ENCODE data around the gene DROSHA. TPM values are rescaled to one million over a fixed set of nuclear protein-coding genes. Genes with fewer than 3 reads are reported as not detected.
"Not testable (repeated sequence)": the region's sequence is repeated elsewhere in the genome, so short reads cannot be mapped to it uniquely, and the experiment has no call there.

The DROSHA gene
- total RNA-seq, 1 experiment from 2014 or later = 57.7 TPM

- ChIA-PET CTCF (interaction anchor here (2.8 kb wide), 1 partner anchor 234 kb away, joined by 8 read pairs; no protein-coding TSS in a partner anchor), POLR2A (interaction anchor here (0.6 kb wide), 1 partner anchor 339 kb away, joined by 3 read pairs; no protein-coding TSS in a partner anchor)
- no peaks in the 10 kb centered on the region for H3K36me3 Mint-ChIP-seq (ENCODE audit: insufficient read depth, unreplicated experiment)
- TF ChIP-seq CTCF (IDR thresholded peaks at IDR 0.05; ENCODE audit: unreplicated experiment) = no peak
- no peak for DNase-seq (ENCODE audit: unreplicated experiment)
- H3K27ac Mint-ChIP-seq (ENCODE audit: low read depth, unreplicated experiment) = no peak overlapping the region
- BruUV-seq (replicated peaks) = no TSS peak
- no peak overlapping the region for H3K4me3 Mint-ChIP-seq (ENCODE audit: unreplicated experiment)
- H3K27me3 Mint-ChIP-seq (ENCODE audit: insufficient read depth, unreplicated experiment) = peaks cover 48% of the 10 kb centered on the region
- H3K9me3 Mint-ChIP-seq (ENCODE audit: unreplicated experiment) = no peaks in the 10 kb centered on the region
- H3K4me1 Mint-ChIP-seq (ENCODE audit: insufficient read depth, unreplicated experiment) = peaks cover 5% of the 10 kb centered on the region
- intact Hi-C loops (cut with micrococcal nuclease) = no loop called here
Measured at GRCh38 chr5:31574772-31575171, 42.9 kb upstream of the DROSHA start.

- Mint-ChIP-seq H3K9me3 (ENCODE audit: unreplicated experiment) (no peaks in the 10 kb centered on the region), H3K27ac (ENCODE audit: low read depth, unreplicated experiment) (no peak overlapping the region), H3K4me3 (ENCODE audit: unreplicated experiment) (no peak overlapping the region), H3K4me1 (ENCODE audit: insufficient read depth, unreplicated experiment) (peaks cover 5% of the 10 kb centered on the region), H3K36me3 (ENCODE audit: insufficient read depth, unreplicated experiment) (no peaks in the 10 kb centered on the region), H3K27me3 (ENCODE audit: insufficient read depth, unreplicated experiment) (peaks cover 45% of the 10 kb centered on the region)
- ChIA-PET POLR2A (no interaction called here), CTCF (interaction anchor here (2.8 kb wide), 1 partner anchor 236 kb away, joined by 8 read pairs; no protein-coding TSS in a partner anchor)
- TF ChIP-seq CTCF (IDR thresholded peaks at IDR 0.05; ENCODE audit: unreplicated experiment) = no peak
- intact Hi-C loops (cut with micrococcal nuclease) = no loop called here
- DNase-seq (ENCODE audit: unreplicated experiment) = no peak
- no TSS peak for BruUV-seq (replicated peaks)
Measured at GRCh38 chr5:31573494-31574142, 41.7 kb upstream of the DROSHA start.

- no peak for TF ChIP-seq CTCF (IDR thresholded peaks at IDR 0.05; ENCODE audit: unreplicated experiment)
- POLR2A ChIA-PET = no interaction called here
- intact Hi-C loops (cut with micrococcal nuclease) = no loop called here
- no peaks in the 10 kb centered on the region for H3K27me3 Mint-ChIP-seq (ENCODE audit: insufficient read depth, unreplicated experiment)
- CTCF ChIA-PET = interaction anchor here (0.6 to 0.7 kb wide), 2 partner anchors 521 to 781 kb away, joined by 3 read pairs; no protein-coding TSS in a partner anchor
- no peaks in the 10 kb centered on the region for H3K4me1 Mint-ChIP-seq (ENCODE audit: insufficient read depth, unreplicated experiment)
- no peaks in the 10 kb centered on the region for H3K36me3 Mint-ChIP-seq (ENCODE audit: insufficient read depth, unreplicated experiment)
- peaks cover 15% of the 10 kb centered on the region for H3K9me3 Mint-ChIP-seq (ENCODE audit: unreplicated experiment)
- no peak for DNase-seq (ENCODE audit: unreplicated experiment)
- no peak overlapping the region for H3K27ac Mint-ChIP-seq (ENCODE audit: low read depth, unreplicated experiment)
- no TSS peak for BruUV-seq (replicated peaks)
- H3K4me3 Mint-ChIP-seq (ENCODE audit: unreplicated experiment) = no peak overlapping the region
Measured at GRCh38 chr5:31569068-31569467, 37.2 kb upstream of the DROSHA start.

GRCh38 chr5:31568302-31568835, 36.5 kb upstream of the DROSHA start:
- H3K4me1 Mint-ChIP-seq (ENCODE audit: insufficient read depth, unreplicated experiment) = no peaks in the 10 kb centered on the region
- H3K9me3 Mint-ChIP-seq (ENCODE audit: unreplicated experiment) = peaks cover 15% of the 10 kb centered on the region
- TF ChIP-seq CTCF (IDR thresholded peaks at IDR 0.05; ENCODE audit: unreplicated experiment) = no peak
- H3K4me3 Mint-ChIP-seq (ENCODE audit: unreplicated experiment) = no peak overlapping the region
- no peak for DNase-seq (ENCODE audit: unreplicated experiment)
- POLR2A ChIA-PET = interaction anchor here (0.7 to 0.9 kb wide), 3 partner anchors 10 to 26 kb away, joined by 3 to 4 read pairs (median 3); no protein-coding TSS in a partner anchor
- H3K27ac Mint-ChIP-seq (ENCODE audit: low read depth, unreplicated experiment) = no peak overlapping the region
- CTCF ChIA-PET = no interaction called here
- intact Hi-C loops (cut with micrococcal nuclease) = no loop called here
- no TSS peak for BruUV-seq (replicated peaks)
- H3K36me3 Mint-ChIP-seq (ENCODE audit: insufficient read depth, unreplicated experiment) = no peaks in the 10 kb centered on the region
- H3K27me3 Mint-ChIP-seq (ENCODE audit: insufficient read depth, unreplicated experiment) = no peaks in the 10 kb centered on the region

- CTCF ChIA-PET = interaction anchor here (0.6 kb wide), 1 partner anchor 11 kb away, joined by 4 read pairs; no protein-coding TSS in a partner anchor
- H3K27me3 Mint-ChIP-seq (ENCODE audit: insufficient read depth, unreplicated experiment); BruUV-seq (replicated peaks); POLR2A ChIA-PET; intact Hi-C loops (cut with micrococcal nuclease); H3K27ac Mint-ChIP-seq (ENCODE audit: low read depth, unreplicated experiment); H3K36me3 Mint-ChIP-seq (ENCODE audit: insufficient read depth, unreplicated experiment); DNase-seq (ENCODE audit: unreplicated experiment); H3K4me3 Mint-ChIP-seq (ENCODE audit: unreplicated experiment); H3K4me1 Mint-ChIP-seq (ENCODE audit: insufficient read depth, unreplicated experiment): not testable (repeated sequence)
- H3K9me3 Mint-ChIP-seq (ENCODE audit: unreplicated experiment) = peaks cover 15% of the 10 kb centered on the region
Measured at GRCh38 chr5:31566362-31566761, 34.5 kb upstream of the DROSHA start.

Data from MCF 10A (cell line).